K562 (cell line): ENCODE data around the gene BAG5. TPM values are rescaled to one million over a fixed set of nuclear protein-coding genes. Genes with fewer than 3 reads are reported as not detected.

Experiments
- ATAC-seq: fragments of 200-7000 bp; cut with Tn5 transposase; 3 replicates; pipeline ENCODE4 v1.9.1; 2020; ENCODE audit warnings: moderate library complexity
- BruUV-seq: library from RNA; stranded (reverse); fragments of 400-500 nt; replicated peaks from 2 replicates; lab custom pipeline; 2021; lab: Mats Ljungman, UMichigan
- CTCF ChIA-PET: fragments of 300-600 bp; formaldehyde crosslinking; extraction: SDS; loops from one replicate; lab custom pipeline; 2021; ENCODE audit warnings: low intra/inter-chr PET ratio; lab: Yijun Ruan, JAX
- POLR2A ChIA-PET: fragments of 300-600, 350-650 bp; sonication (Branson Sonifier 250); formaldehyde crosslinking; extraction: SDS; loops from one replicate; lab custom pipeline; 2021; ENCODE audit warnings: antibody characterized with exemption, inconsistent platforms; lab: Yijun Ruan, JAX
- DNase-seq, 4 experiments: peaks; one replicate each; pipeline versions ENCODE4 v3.0.0 to v3.0.0-alpha.2; 2011 to 2018; ENCODE audit warnings: low spot score in 3 of 4, mixed read lengths in 3 of 4; ENCODE audit errors: extremely low read depth in 1 of 4
- FAIRE-seq: peaks from 2 replicates; lab custom pipeline; 2011; peaks lifted over from hg19 to GRCh38; lab: Jason Lieb, UNC
- H2AFZ ChIP-seq: 2 replicates; pipeline ENCODE4 v1.6.0; 2011; ENCODE audit warnings: low read depth, low read length, control low read depth, inconsistent platforms
- H3K27ac ChIP-seq: fragments of 200-600 bp; 3 replicates; pipeline ENCODE4 v1.8.0; 2011; ENCODE audit warnings: low read depth, mild to moderate bottlenecking, control low read depth, inconsistent platforms, low read length, moderate library complexity, mixed read lengths; ENCODE audit errors: extremely low read depth
- H3K27me3 ChIP-seq, 2 experiments: fragments of 300-600 bp in 1 of 2; 2 replicates in 1 of 2; 3 replicates in 1 of 2; pipeline versions ENCODE4 v1.6.0 to v1.8.0; 2011; ENCODE audit warnings: inconsistent platforms in 2 of 2, low read length in 2 of 2, mild to moderate bottlenecking in 1 of 2, mixed read lengths in 1 of 2, moderate library complexity in 1 of 2; ENCODE audit not compliant: control insufficient read depth in 2 of 2, insufficient read depth in 2 of 2
- H3K36me3 ChIP-seq: fragments of 300-600 bp; 3 replicates; pipeline ENCODE4 v1.8.0; 2011; ENCODE audit warnings: mild to moderate bottlenecking, low read length, inconsistent platforms; ENCODE audit not compliant: control insufficient read depth, insufficient read depth
- H3K4me1 ChIP-seq, 2 experiments: fragments of 200-600 bp in 1 of 2; replicated peaks in 1 of 2; 2 replicates in 1 of 2; 3 replicates in 1 of 2; pipeline versions ENCODE4 v1.5.1 to v1.8.0; 2011; ENCODE audit warnings: inconsistent platforms in 2 of 2, low read length in 2 of 2, mild to moderate bottlenecking in 1 of 2, mixed read lengths in 1 of 2, moderate library complexity in 1 of 2; ENCODE audit not compliant: control insufficient read depth in 2 of 2, insufficient read depth in 2 of 2
- H3K4me2 ChIP-seq: 2 replicates; pipeline ENCODE4 v1.6.1; 2011; ENCODE audit warnings: low read length, control low read depth, inconsistent platforms, mixed read lengths; ENCODE audit not compliant: insufficient read depth
- H3K4me3 ChIP-seq: fragments of 200-600 bp; sonication (generic), shearing (Covaris generic); 2 replicates; pipeline ENCODE4 v1.5.1; 2016; ENCODE audit warnings: control low read depth, inconsistent platforms
- H3K79me2 ChIP-seq: fragments of 200-600 bp; 3 replicates; pipeline ENCODE4 v1.8.0; 2011; ENCODE audit warnings: low read length, inconsistent platforms; ENCODE audit not compliant: control insufficient read depth, insufficient read depth
- H3K9ac ChIP-seq, 2 experiments: 2 replicates each; pipeline versions ENCODE4 v1.6.0 to v1.6.1; 2011; ENCODE audit warnings: low read depth in 2 of 2, low read length in 2 of 2, control low read depth in 1 of 2, inconsistent platforms in 1 of 2, mild to moderate bottlenecking in 1 of 2, mixed read lengths in 1 of 2; ENCODE audit not compliant: insufficient read depth in 1 of 2
- H3K9me1 ChIP-seq: one replicate; pipeline ENCODE4 v1.6.0; 2011; ENCODE audit warnings: inconsistent platforms, mild to moderate bottlenecking, low read length, moderate library complexity; ENCODE audit not compliant: control insufficient read depth, insufficient read depth
- H3K9me3 ChIP-seq: replicated peaks from 2 replicates; pipeline ENCODE4 v1.5.1; 2011; ENCODE audit warnings: low read depth, low read length, inconsistent platforms; ENCODE audit not compliant: control insufficient read depth, insufficient read depth
- H4K20me1 ChIP-seq: replicated peaks from 2 replicates; pipeline ENCODE4 v1.6.1; 2011; ENCODE audit warnings: low read length, inconsistent platforms, mixed read lengths; ENCODE audit not compliant: control insufficient read depth, insufficient read depth
- CUX1 ChIP-seq: fragments of 200-800 bp; sonication (Bioruptor generic); IDR thresholded peaks from 2 replicates; pipeline ENCODE4 v1.6.1; 2016; ENCODE audit warnings: missing genetic modification characterization, missing compliant biosample characterization
- EP300 ChIP-seq: IDR thresholded peaks from 2 replicates; pipeline ENCODE4 v1.6.1; 2012; ENCODE audit warnings: low read length, improper control_type of control experiment
- KLF13 ChIP-seq: fragments of 450-650 bp; IDR thresholded peaks from 2 replicates; pipeline ENCODE4 v1.6.1; 2016; ENCODE audit warnings: missing genetic modification characterization, low read depth, mild to moderate bottlenecking, missing compliant biosample characterization, moderate library complexity, borderline replicate concordance
- PTBP1 ChIP-seq: fragments of 200-400 bp; formaldehyde crosslinking; IDR thresholded peaks from 2 replicates; pipeline ENCODE4 v1.6.1; 2017; ENCODE audit warnings: low read depth, low read length
- SREBF2 ChIP-seq: sonication (generic); formaldehyde crosslinking; IDR thresholded peaks from 2 replicates; pipeline ENCODE4 v1.4.0; 2020; ENCODE audit warnings: mild to moderate bottlenecking, missing genetic modification reagents
- SRF ChIP-seq, 2 experiments: fragments of 250-450, 450-650 bp in 1 of 2; sonication (Bioruptor Pico) in 1 of 2; sonication (generic) in 1 of 2; formaldehyde crosslinking; IDR thresholded peaks; 2 replicates each; pipeline versions ENCODE4 v1.5.0 to v1.5.1; 2020 to 2022; ENCODE audit warnings: mild to moderate bottlenecking in 1 of 2, missing genetic modification reagents in 1 of 2
- TFAM ChIP-seq: fragments of 250-450 bp; sonication (Bioruptor Pico); conservative IDR thresholded peaks from 2 replicates; pipeline ENCODE4 v1.5.0; 2021; ENCODE audit warnings: mild to moderate bottlenecking, moderate library complexity
- XRCC5 ChIP-seq: fragments of 200-400 bp; formaldehyde crosslinking; IDR thresholded peaks from 2 replicates; pipeline ENCODE4 v1.6.1; 2017; ENCODE audit warnings: low read depth, mild to moderate bottlenecking, low read length
- ZNF699 ChIP-seq: fragments of 250-450 bp; sonication (Bioruptor Pico); IDR thresholded peaks from 2 replicates; pipeline ENCODE4 v1.8.0; 2021; ENCODE audit warnings: mild to moderate bottlenecking, moderate library complexity; ENCODE audit not compliant: insufficient replicate concordance
- WGBS: fragments of 100-300 bp; shearing (Covaris generic); methylation state at CpG from one replicate; pipeline ENCODE4 v1.1.6; 2016; ENCODE audit warnings: low coverage, mixed read lengths; ENCODE audit not compliant: insufficient coverage; ENCODE audit errors: missing lambda C conversion rate; 5-methylcytosine and 5-hydroxymethylcytosine counted together
- in situ Hi-C: fragments of 300-500 bp; cut with MboI; formaldehyde crosslinking; loops from 4 replicates; pipeline ENCODE4 v1.15.0; 2018; ENCODE audit warnings: inconsistent platforms, mixed read lengths
- intact Hi-C: fragments of 100-400 bp; cut with micrococcal nuclease; formaldehyde crosslinking; loops from 2 replicates; pipeline ENCODE4 v1.14.2; 2022
- polyA plus RNA-seq, 8 experiments: library from polyadenylated mRNA; depleted of rRNA in 4 of 8; stranded (reverse) in 5 of 8; unstranded in 3 of 8; fragments of >200 nt; fragmentation: Nextera tagmentation in 2 of 8; fragmentation: Illumina TruSeq in 1 of 8; extraction: Ambion mirVana in 2 of 8; extraction: Trizol in 1 of 8; gene quantifications; 2 replicates each; pipeline versions ENCODE4 v1.2.1 to v1.2.3, GENCODE V29; 2011 to 2014; ENCODE audit warnings: inconsistent platforms in 1 of 8, missing spikeins in 1 of 8
- total RNA-seq, 7 experiments: library from RNA; depleted of rRNA in 6 of 7; stranded (reverse); fragments of >200 nt in 6 of 7; fragmentation: Illumina TruSeq in 2 of 7; extraction: Trizol in 2 of 7; gene quantifications; 2 replicates each; pipeline versions ENCODE4 v1.2.1 to v1.2.3, GENCODE V29; 2011 to 2021; ENCODE audit warnings: low replicate concordance in 1 of 7
- TF ChIP-seq, protein P1 (sequence below): sonication (generic); formaldehyde crosslinking; IDR thresholded peaks from 2 replicates; pipeline ENCODE4 v1.8.0; 2022; ENCODE audit warnings: mild to moderate bottlenecking, low read depth, missing genetic modification reagents

BAG5 gene
- total and polyA plus RNA-seq, 9 of the 15 experiments (the other 6 are each of a cell fraction or from before 2014, with no cell fraction given): 7.9 to 21.4 (median 13.2) TPM

GRCh38 chr14:103543721-103544387, 18.6 kb downstream of the BAG5 start:
- no peak for FAIRE-seq
- 72% methylated on average over 8 of the region's 19 CpGs for WGBS
- in situ Hi-C loops (no loop called here), intact Hi-C loops (loop anchor here (10.0 kb wide), 1 partner anchor 469 kb away; no protein-coding TSS in a partner anchor)
- Histone ChIP-seq H3K4me2 (no peak overlapping the region), H3K27me3 (no peaks in the 10 kb centered on the region), H3K36me3 (no peaks in the 10 kb centered on the region), H3K9me3 (no peaks in the 10 kb centered on the region), H3K4me1 (peaks cover 0 to 88% of the 10 kb centered on the region in 2 experiments; a peak in 2 of 5 replicates), H2AFZ (no peak overlapping the region), H3K4me3 (no peak overlapping the region), H4K20me1 (peaks cover 7% of the 10 kb centered on the region; the same call in 1 of the 2 replicates), H3K9ac (peak overlapping the region in 1 of 2 experiments; percentile 58; a peak in 2 of 4 replicates), H3K9me1 (no peaks in the 10 kb centered on the region), H3K79me2 (no peaks in the 10 kb centered on the region), H3K27ac (no peak overlapping the region)
- no peak for TF ChIP-seq EP300
- TF ChIP-seq, protein P1, sequence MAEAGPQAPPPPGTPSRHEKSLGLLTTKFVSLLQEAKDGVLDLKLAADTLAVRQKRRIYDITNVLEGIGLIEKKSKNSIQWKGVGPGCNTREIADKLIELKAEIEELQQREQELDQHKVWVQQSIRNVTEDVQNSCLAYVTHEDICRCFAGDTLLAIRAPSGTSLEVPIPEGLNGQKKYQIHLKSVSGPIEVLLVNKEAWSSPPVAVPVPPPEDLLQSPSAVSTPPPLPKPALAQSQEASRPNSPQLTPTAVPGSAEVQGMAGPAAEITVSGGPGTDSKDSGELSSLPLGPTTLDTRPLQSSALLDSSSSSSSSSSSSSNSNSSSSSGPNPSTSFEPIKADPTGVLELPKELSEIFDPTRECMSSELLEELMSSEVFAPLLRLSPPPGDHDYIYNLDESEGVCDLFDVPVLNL (CRISPR knock-in tag): no peak
- TF ChIP-seq KLF13 (tag): no peak
- no peak for TF ChIP-seq SREBF2 (CRISPR knock-in tag)
- no peak for TF ChIP-seq TFAM (CRISPR knock-in tag)
- no peak for TF ChIP-seq PTBP1
- no peak for TF ChIP-seq ZNF699 (CRISPR knock-in tag)
- TF ChIP-seq XRCC5: no peak
- TF ChIP-seq CUX1 (CRISPR knock-in tag): no peak
- no peak for TF ChIP-seq SRF (CRISPR knock-in tag; IDR thresholded peaks at IDR 0.05)
- DNase-seq: no peak
- CTCF ChIA-PET: no interaction called here
- ATAC-seq: no peak
- POLR2A ChIA-PET: interaction anchor here (0.7 to 2.1 kb wide), 4 partner anchors 14 to 33 kb away, joined by 3 to 8 read pairs (median 3); partner anchors contain the start of gene TRMT61A
- no TSS peak for BruUV-seq
